ENCODE data around the gene PNPLA3. TPM values are rescaled to one million over a fixed set of nuclear protein-coding genes. Genes with fewer than 3 reads are reported as not detected.

Gene PNPLA3
- total RNA-seq, 1 donor from 2014 or later: 7.8 TPM

GRCh38 chr22:43978558-43978957, 55.0 kb downstream of the PNPLA3 start:
- ATAC-seq (no peak), DNase-seq (ENCODE audit: low spot score) (peak; percentile 4)
- intact Hi-C loops (cut with DNase I): no loop called here

GRCh38 chr22:43980579-43980978, 57.0 kb downstream of the PNPLA3 start:
- no peak for DNase-seq (ENCODE audit: low spot score)
- no peak for ATAC-seq
- intact Hi-C loops (cut with DNase I): no loop called here

GRCh38 chr22:43980996-43981395, 57.4 kb downstream of the PNPLA3 start:
- ATAC-seq (no peak), DNase-seq (ENCODE audit: low spot score) (no peak)
- intact Hi-C loops (cut with DNase I): no loop called here

GRCh38 chr22:43983808-43984207, 60.2 kb downstream of the PNPLA3 start:
- no peak for ATAC-seq
- DNase-seq (ENCODE audit: low spot score): peak; percentile 50
- intact Hi-C loops (cut with DNase I): no loop called here

- intact Hi-C loops (cut with DNase I): no loop called here
- ATAC-seq (no peak), DNase-seq (ENCODE audit: low spot score) (no peak)
These were observed 61.9 kb downstream of the PNPLA3 start for GRCh38 chr22:43985532-43985931.

GRCh38 chr22:43988116-43988820, 64.7 kb downstream of the PNPLA3 start:
- no peak for ATAC-seq
- intact Hi-C loops (cut with DNase I): no loop called here
- no peak for DNase-seq (ENCODE audit: low spot score)

GRCh38 chr22:43988960-43989359, 65.4 kb downstream of the PNPLA3 start:
- DNase-seq (ENCODE audit: low spot score) (no peak), ATAC-seq (no peak)
- intact Hi-C loops (cut with DNase I): no loop called here

GRCh38 chr22:43990044-43990443, 66.4 kb downstream of the PNPLA3 start:
- DNase-seq (ENCODE audit: low spot score): peak; percentile 34
- no peak for ATAC-seq
- intact Hi-C loops (cut with DNase I): loop anchor here (5.0 kb wide), 1 partner anchor 637 kb away; no protein-coding TSS in a partner anchor

- intact Hi-C loops (cut with DNase I): loop anchor here (5.0 kb wide), 1 partner anchor 636 kb away; no protein-coding TSS in a partner anchor
- DNase-seq (ENCODE audit: low spot score) (no peak), ATAC-seq (no peak)
These were observed 67.9 kb downstream of the PNPLA3 start for GRCh38 chr22:43991316-43992020.

- DNase-seq (ENCODE audit: low spot score): no peak
- intact Hi-C loops (cut with DNase I): loop anchor here (5.0 kb wide), 1 partner anchor 635 kb away; no protein-coding TSS in a partner anchor
These were observed 68.8 kb downstream of the PNPLA3 start for GRCh38 chr22:43992331-43992821.

GRCh38 chr22:43993072-43993760, 69.6 kb downstream of the PNPLA3 start:
- ATAC-seq: peak; percentile 83
- peak; percentile 76 for DNase-seq (ENCODE audit: low spot score)

More at GRCh38 chr22:43992331-43992821, 68.8 kb downstream of the PNPLA3 start:
- ATAC-seq: no peak

GRCh38 chr22:43994006-43994405, 70.4 kb downstream of the PNPLA3 start:
- ATAC-seq: no peak
- DNase-seq (ENCODE audit: low spot score): no peak
- intact Hi-C loops (cut with DNase I): loop anchor here (5.0 kb wide), 1 partner anchor 633 kb away; no protein-coding TSS in a partner anchor

More at GRCh38 chr22:43993072-43993760, 69.6 kb downstream of the PNPLA3 start:
- intact Hi-C loops (cut with DNase I): loop anchor here (5.0 kb wide), 1 partner anchor 634 kb away; no protein-coding TSS in a partner anchor

GRCh38 chr22:43994416-43994815, 70.8 kb downstream of the PNPLA3 start:
- DNase-seq (ENCODE audit: low spot score) (no peak), ATAC-seq (no peak)
- intact Hi-C loops (cut with DNase I): loop anchor here (5.0 kb wide), 1 partner anchor 633 kb away; no protein-coding TSS in a partner anchor

GRCh38 chr22:43995057-43995685, 71.6 kb downstream of the PNPLA3 start:
- DNase-seq (ENCODE audit: low spot score): no peak
- ATAC-seq: no peak
- intact Hi-C loops (cut with DNase I): loop anchor here (5.0 kb wide), 1 partner anchor 82 kb away; no protein-coding TSS in a partner anchor

- ATAC-seq: peak; percentile 23
- intact Hi-C loops (cut with DNase I): loop anchor here (5.0 kb wide), 1 partner anchor 82 kb away; no protein-coding TSS in a partner anchor
- DNase-seq (ENCODE audit: low spot score): no peak
These were observed 72.2 kb downstream of the PNPLA3 start for GRCh38 chr22:43995798-43996169.

- DNase-seq (ENCODE audit: low spot score): peak; percentile 76
These were observed 72.8 kb downstream of the PNPLA3 start for GRCh38 chr22:43996170-43996980.

GRCh38 chr22:43996981-43997265, 73.3 kb downstream of the PNPLA3 start:
- intact Hi-C loops (cut with DNase I): loop anchor here (5.0 kb wide), 1 partner anchor 80 kb away; no protein-coding TSS in a partner anchor
- DNase-seq (ENCODE audit: low spot score): no peak
- ATAC-seq: no peak

More at GRCh38 chr22:43996170-43996980, 72.8 kb downstream of the PNPLA3 start:
- peak; percentile 45 for ATAC-seq
- intact Hi-C loops (cut with DNase I): loop anchor here (5.0 kb wide), 1 partner anchor 81 kb away; no protein-coding TSS in a partner anchor
